Pulmonary artery endothelial cell (primary cell): Measurements from ENCODE around the gene H1-8. TPM values are rescaled to one million over a fixed set of nuclear protein-coding genes. Genes with fewer than 3 reads are reported as not detected.

Experiments
- DNase-seq: peaks from one replicate; pipeline ENCODE4 v3.0.0-alpha.2; 2011; ENCODE audit warnings: low read depth, low spot score
- total RNA-seq: library from RNA; depleted of rRNA; stranded (reverse); fragments of >200 nt; gene quantifications from 2 replicates; pipeline ENCODE4 v1.2.3, GENCODE V29; 2014

The H1-8 gene
- total RNA-seq, 1 donor from 2014 or later, result not detected

DNA sequence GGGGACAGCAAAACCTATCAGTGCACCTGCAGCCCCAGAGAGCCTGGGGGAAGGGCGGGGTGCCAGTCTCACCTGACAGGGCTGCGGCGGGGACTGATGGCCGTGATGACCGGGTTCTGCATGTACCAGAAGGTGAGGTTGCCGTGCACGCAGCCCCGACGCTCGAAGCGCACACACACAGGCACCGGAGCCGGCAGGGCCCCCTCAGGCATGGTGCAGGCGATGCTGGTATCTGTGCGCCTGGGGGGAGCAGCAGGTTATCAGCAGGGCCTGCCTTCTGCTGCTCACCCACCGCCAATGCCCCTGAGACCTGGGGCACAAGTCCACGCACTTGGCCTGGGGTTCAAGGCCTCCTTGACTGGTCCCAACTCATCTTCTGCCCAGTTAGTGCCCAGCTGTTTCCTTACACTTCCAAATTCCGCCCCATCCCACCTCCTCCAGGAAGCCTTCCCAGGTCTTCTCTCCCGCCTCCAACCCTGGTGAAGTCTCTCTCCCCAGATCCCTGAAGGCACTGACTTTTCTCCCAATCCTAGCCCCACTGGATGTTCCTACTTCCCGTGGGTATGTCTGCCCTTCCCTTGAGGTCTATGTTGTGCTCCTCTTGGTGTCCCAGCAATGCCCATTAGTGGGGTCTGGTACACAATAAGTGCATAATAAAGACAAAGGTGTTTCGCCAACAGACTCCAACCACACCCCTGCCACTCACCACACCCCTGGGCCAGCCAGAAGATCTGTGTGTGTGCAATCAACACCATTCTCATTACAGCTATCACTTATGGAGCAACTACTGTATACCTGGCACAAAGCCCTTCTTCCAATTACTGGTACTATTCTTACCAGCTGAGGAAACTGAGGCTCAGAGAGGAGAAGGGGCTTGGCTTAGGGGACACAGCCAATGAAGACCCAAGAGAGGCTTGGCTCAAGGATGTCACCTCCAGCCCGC, 28.9 kb downstream of the H1-8 start:
- no peak for DNase-seq

DNA sequence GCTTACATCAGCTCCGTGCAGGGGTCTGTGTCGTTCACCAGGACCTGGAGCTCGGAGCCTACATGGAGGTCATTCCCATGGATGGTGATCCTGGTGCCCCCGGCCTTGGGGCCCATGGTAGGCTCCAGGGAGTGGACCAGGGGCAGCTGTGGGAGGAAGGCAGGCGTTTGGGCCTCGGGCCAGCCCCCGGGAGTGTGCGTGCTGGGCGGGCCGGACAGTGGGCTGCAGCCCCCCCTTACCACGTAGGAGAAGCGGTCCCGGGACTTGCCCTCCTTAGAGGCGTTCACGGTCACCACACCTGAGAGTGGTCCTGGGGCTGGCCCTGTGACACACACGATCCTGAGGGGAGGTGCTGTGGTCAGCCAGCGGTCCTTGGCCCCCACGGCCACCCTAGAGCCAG, 29.6 kb downstream of the H1-8 start:
- DNase-seq, result no peak

DNA sequence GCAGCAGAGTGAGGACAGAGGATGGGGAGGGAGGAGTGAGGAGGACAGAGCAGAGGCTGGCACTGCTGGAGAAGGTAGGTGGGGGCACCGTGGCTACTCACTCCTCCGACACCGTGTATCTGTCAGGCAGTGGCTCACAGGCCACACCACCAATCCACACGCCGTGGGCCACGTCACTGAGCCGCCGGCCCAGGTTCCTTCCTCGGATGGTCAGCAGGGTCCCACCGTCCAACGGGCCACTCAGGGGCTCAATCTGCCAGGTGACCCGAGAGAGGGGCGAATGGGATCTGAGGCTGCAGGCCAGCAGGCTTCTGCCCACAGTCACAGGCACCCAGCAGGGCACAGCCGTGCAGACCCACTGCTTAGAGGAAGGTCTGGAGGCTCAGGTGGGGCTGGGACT, 30.5 kb downstream of the H1-8 start:
- no peak for DNase-seq

DNA sequence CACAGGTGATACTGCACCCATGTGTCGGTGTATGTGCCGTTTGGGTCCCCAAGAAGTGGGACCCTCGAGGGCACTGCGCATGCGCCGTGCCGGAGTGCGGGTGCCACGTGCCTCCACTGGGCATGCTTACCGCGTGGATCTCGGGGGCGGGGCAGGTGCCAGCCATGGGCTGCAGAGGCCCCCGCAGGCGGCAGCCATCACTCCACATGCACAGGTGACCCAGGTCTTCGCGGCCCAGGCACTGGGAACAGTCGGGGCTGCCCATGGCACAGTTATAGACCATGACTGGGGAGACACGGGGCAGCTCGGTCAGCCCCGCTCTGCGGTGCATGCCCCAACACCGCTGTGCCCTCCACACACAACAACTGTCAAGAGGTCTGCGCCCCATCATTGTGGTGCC, 31.2 kb downstream of the H1-8 start:
- no peak for DNase-seq

DNA sequence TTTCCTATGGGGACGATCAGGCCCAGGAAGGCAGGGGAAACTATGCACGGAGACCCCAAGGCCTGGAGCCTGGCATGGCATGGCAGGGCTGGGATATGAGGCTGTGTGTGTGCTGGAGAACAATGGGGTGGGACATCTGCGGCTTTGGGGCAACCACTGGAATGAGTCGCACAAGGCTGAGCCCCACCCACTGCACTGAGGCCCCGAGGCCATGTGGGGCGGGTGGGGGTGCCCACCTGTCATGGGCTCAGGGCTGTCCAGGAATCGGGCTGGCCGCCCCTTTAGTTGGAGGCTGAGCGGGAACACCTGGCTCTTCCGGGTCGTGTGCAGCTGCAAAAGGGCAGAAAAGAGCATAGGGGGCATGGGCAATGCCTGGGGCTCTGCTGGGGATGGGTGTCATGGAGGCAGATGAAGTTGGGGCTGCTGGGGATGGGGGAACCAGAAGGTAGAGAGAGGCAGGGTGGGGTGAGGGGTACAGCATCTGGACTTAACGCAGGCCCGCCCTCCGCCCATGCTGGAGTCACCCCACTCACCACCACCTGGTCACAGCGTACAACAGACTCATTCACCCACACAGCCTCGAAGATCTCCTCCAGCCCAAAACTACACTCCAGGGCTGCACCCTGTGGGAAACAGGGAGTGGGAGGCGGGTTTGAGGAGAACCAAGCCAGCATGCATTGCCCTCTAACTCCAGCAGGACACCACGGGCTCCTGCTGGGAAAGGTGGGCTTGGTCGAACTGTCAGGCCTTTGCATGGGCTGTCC, 32.4 kb downstream of the H1-8 start:
- no peak for DNase-seq

DNA sequence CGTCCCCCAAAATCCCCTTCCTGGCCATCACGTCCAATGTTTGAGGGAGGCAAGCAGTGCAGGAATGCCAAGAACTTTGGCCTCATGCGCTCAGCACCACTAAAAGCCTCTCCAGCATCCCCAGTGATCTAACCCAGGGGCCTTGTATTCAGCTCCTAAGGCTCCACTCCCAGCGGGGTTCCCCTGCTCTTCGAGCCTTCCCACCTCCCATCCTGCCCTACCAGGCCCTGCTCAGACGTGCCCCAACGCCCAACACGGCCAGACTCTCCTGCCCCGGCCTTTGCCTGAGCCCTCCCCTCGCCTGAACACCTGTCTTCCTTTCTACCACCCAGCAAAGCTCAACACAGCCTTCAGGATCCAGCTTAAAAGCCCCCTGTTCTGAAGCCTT, 33.0 kb downstream of the H1-8 start:
- DNase-seq, result no peak

DNA sequence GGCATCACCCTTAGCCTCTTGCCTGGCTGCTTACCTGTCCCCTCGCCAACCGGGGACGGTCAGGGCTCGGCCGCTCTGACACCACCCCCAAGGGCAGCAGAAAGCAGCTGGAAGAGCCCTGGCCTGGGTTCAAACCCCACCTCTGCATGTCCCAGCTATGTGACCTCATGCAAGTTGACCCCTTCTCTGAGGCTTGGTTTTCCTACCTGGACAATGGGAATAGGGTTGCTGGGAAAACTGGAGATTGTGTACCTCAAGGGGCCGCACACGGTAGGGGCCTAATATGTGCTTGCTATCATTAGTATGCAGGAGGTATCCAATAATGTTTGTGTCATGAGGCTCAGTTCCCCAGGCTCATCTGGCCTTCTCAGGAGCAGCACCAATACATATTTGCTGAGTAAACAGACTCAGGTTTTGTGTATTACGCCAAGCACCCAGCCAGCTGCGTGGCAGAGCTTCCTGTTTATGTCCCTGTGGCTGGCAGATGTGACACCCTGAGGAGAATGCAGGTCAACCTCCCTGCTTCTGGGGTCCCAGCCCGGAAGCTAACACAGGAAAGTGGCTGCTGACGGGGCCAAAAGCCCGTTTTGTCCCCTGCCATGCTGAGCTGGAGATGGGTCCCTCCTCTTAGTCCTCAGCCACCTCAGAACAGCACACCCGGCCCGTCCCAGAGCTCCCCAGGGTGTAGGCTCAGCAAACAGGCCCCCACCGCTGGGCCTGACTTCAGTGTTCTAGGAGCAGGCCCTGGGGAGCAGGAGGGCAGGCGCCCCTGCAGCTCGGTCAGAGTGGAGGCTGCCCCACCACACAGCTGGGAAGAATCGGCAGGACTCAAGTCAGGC, 33.8 kb downstream of the H1-8 start:
- no peak for DNase-seq

DNA sequence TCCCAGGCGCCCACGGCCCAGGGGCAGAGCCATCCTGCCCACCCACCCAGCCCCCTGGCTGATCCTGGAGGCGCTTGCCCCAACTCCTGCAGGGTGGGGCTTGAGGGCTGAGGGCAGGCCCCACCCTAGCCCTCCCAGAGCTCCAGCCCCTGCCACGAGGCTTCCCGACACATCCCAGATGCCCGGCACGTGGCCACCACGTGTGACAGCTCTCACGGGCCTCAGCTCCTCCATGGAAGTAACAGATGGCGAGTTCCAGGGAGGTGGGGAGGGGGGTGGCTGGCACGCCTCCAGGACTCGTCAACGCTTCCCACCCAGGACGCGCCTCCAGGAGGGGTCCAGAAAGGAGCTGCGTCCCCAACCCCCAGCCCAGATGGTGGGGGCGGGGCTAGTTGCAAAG, 34.4 kb downstream of the H1-8 start:
- no peak for DNase-seq

DNA sequence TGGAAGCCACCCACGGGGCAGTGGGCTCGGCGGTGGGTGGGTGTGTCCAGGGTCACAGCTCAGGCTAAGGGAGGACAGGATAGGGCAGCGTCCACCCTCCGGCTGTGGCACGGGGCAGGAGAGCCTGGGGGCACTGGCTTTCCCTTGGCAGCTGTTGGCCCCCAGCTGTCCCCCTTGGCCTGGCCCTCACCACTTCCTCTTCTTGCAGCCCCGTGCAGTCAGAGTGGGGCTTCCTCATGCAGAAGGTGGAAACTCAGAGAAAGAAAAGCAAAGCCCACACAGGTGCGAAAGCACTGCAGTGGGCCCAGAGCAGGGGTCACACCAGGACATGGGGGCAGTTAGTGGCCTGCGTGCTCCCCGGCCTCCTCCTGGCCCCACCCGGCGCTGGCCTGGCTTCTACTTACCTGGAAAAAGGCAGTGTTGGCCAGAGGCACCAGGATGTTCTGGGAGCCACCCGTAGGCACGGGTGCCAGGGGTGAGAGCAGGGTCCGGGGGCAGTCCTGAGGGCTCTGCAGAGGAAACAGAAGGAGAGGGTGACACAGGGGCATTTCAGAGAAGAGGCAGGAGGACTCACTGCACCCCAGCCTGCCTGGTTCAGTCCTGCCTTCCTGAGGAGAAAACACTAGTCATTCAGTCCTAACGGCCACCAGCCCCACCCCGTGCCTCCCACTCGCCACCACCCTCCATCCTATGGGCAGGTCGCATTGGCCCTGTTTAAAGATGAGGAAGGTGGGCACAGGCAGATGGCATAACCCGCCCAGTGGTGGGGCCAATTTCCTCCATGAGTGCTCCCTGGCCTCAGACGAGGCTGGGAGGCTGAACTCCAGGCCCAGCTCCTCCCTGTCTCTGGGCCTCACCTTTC, 35.2 kb downstream of the H1-8 start:
- no peak for DNase-seq

DNA sequence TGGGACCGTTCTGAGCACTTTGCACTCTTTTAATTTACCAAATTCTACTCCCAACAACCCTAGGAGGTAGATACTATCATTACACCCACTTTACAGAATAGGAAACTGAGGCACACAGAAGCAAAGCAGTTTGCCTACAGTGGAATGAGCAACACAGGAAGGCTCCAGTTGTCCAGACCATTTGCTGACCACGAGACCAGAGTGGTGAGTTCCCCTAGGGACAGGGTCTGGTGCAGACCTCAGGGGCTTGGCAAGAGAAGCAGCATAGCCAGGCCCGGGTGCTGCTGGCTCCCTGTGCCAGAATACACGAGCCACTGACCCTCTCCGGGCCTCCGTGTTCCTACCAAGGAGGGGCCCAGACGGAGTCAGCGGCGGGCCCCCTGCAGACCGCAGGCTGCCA, 37.0 kb downstream of the H1-8 start:
- DNase-seq, result no peak

DNA sequence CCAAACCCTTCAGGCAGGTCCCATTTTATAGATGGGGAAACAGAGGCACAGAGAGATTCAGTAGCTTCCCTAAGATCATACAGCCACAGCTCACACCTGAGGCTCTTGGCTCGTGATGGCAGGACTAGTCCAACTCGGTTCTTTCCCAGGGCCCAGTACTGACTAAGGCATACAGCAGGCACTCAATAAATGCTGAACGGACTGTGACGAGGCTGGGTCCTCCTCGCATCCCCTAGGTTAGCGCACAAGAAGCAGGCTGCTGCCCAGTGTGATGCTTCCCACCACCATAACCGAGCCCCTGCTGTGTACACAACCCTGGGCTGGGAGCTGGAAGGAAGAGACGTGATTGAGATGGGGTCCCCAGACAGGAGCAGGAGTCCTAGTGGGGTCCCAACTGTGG, 38.6 kb downstream of the H1-8 start:
- no peak for DNase-seq

DNA sequence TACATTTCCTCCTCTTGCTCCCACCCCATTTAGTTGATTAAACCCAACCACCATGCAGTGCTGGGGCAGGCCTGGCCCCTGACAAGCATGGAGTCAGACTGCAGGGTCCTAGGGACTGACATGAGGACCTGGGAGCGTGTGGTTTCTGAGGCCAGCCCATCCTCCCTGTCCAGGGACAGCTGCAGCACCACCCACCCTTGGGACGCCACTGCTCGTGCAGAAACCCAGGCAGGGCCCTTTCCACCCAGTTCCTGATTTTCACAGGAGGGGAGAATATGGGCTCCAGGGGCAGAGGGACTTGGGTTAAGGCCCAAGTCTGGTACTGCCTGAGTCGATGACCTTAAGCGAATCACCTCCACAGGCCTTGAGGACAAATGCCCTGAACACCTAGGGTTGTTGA, 39.8 kb downstream of the H1-8 start:
- DNase-seq, result no peak

DNA sequence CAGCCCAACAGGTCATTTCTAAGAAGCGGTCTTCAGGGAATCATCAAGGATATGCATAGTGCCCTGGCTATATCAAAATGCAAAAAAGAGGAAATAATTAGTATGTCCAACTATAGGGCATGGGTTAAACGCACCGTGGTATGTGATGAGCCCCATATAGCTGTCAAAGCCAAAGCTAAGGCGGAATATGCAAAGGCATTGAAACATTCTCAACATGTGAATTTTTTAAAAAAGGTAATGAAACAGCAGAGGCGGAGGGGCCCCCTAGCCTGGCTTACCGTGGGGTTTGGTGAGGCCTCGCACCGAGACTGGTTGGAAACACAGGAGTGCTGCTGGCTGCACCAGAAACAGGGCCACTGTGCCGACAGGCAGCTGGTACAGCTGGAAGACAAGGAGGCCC, 40.3 kb downstream of the H1-8 start:
- DNase-seq, result no peak

DNA sequence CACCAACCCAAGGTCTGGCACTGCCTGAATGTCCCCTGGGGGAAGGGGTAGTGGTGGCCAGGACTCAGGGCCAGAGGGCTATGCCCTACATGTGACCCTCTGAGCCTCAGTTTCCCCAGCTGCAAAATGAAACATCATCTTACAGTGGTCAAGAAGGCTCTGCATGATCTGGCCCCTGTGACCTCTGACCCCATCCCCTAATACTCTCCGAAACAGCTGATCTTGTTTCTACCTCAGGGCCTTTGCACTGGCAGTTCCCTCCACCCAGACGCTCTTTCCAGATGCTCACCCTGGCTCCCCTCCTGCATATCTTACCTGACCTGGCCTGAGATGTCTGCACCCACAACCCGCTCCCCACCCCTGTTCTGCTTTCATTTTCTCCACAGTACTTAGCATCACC, 41.7 kb downstream of the H1-8 start:
- DNase-seq, result no peak

DNA sequence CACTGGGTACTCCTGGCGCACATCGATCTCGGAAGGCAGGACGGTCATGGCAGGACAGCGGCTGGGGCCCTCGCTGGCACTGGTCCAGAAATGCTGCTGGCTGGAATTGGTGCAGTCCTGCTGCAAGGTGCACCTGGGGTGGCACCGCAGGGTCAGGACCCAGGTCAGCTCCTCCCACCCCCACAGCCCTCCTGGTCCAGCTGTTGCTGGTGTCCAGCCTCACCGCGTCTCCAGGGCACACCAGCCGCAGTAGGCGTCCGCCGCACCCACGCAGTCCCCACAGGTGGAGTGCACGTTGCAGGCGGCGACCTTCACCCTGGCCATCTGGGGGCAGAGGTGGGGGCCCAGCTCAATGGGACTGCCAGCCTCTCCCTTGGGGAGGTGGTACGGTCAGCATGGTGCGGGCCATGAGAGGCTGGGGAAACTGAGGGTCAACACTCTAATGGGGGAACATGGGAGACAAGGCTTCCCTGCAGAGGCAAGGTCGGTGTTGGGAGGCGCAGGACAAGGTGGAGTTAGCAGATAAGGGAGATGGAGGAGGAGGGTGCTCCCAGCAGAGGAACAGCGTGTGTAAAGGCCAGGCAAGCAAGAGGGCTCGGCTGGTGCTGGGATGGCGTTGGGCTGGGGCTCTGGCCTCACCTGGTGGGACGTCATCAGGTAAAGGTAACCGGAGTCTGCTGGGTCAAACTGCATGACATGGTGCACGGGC, 43.1 kb downstream of the H1-8 start:
- DNase-seq, result no peak

DNA sequence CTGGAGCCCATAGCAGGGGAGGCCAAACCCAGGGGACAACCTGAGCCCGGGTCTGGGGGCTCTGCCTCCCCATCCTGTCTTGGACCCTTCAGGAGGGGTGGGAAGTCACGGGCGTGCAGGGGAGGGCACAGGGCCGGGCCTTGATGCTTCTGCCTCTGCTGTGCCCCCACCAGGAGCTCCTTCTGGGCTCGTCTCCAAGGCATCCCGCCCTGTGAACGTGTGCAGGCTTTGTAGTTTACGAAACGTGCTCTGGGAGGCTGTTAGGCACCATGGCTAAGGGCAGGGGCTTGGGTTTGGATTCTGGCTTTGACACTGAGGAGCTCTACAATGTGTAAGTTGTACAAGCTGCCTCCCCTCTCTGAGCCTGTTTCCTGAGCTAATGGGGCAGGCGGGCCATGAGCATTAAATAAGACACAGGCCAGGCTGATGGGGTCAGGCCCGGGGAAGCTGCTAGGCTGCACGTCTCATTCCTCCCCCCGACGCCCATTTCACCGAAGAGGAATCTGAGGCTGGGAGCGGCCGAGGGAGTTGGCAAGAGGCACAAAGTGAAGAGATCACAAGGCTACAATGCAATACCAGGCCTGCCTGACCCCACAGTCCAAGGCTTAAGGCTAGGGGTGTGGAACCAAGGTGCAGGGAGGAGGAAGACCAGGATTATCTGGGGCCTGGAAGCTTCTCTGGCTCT, 43.9 kb downstream of the H1-8 start:
- DNase-seq, result no peak

DNA sequence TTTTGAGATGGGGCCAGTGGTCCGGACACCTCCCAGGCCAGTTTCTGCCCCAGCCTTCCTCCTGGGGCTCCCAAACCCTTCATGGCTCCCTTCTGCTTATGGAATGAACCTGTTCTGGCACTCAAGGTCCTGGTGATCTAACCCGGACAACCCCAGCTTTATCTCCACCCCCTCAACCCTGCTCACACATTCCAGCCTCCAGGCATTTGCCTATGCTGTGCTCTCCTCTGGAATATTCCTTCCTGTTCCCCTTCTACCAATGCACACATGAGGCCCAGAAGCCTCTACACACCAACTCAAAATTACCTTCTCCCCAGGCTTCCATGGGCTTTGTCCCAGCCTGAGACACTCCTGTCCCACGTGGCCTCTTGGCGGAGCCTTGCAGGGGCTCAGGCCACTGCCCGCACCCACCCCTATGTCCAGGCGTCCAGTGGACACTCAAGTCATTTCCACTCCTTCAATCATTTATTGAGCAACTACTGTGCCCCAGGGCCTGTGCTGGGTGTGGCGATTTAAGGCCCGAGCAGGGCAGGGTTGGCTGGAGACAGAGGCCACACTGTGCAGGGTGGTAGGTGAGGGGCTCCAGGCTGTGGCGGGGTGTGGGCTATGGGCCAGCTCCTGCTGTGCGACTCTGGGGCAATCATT, 44.7 kb downstream of the H1-8 start:
- DNase-seq, result no peak

DNA sequence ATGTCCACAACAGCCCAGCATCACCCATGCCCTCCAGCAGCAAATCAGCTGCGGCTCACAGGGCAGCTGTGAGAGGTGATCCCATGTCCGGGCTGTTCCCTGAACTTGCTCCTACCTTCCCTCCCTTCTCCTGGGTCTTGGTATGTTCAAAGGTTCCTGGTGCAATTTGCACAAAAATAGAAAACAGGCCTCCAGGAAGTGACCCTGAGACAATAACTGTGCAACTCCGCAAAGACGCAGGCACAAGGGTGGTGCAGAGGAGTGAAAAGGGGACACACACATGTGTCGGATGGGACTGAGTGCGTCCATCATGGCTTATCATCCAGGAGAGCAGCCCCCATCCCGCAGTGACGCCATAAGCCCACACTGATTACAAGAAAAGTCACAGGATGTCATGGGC, 47.2 kb downstream of the H1-8 start:
- no peak for DNase-seq

DNA sequence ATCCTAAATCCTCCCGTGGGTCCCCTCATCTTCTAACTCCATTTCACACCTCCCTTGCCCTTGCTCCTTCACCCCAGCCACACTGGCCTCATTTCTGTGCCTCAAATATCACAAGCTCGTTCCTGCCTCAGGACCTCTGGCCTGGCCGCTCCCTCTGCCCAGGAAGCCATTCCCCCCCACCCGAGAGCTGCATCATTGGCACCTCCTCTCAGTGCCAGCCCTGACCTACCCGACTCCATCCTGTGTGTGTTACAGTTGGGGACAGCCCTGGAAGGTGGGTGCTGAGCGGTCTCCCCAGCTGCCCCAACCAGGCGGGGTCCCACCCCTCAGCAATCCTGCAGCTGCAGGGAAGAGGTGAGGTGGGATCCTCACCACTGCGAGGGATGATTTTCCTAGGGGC, 49.0 kb downstream of the H1-8 start:
- no peak for DNase-seq
